SK-N-MC (cell line): ENCODE measurements around the gene PSMD10.

Source experiments
- EZH2 ChIP-seq: fragments of 200-600 bp; sonication (generic); IDR thresholded peaks from one replicate; pipeline ENCODE4 v1.6.1; 2017; ENCODE audit warnings: antibody characterized with exemption
- FOXP2 ChIP-seq: optimal IDR thresholded peaks from 2 replicates; pipeline ENCODE3; 2011; ENCODE audit warnings: mild to moderate bottlenecking, moderate library complexity; ENCODE audit not compliant: insufficient read depth; ENCODE audit errors: extremely low read length, control extremely low read depth
- POLR2AphosphoS5 ChIP-seq: IDR thresholded peaks from 2 replicates; pipeline ENCODE4 v1.6.1; 2012; ENCODE audit warnings: mild to moderate bottlenecking, low read depth, low read length, borderline replicate concordance

DNA sequence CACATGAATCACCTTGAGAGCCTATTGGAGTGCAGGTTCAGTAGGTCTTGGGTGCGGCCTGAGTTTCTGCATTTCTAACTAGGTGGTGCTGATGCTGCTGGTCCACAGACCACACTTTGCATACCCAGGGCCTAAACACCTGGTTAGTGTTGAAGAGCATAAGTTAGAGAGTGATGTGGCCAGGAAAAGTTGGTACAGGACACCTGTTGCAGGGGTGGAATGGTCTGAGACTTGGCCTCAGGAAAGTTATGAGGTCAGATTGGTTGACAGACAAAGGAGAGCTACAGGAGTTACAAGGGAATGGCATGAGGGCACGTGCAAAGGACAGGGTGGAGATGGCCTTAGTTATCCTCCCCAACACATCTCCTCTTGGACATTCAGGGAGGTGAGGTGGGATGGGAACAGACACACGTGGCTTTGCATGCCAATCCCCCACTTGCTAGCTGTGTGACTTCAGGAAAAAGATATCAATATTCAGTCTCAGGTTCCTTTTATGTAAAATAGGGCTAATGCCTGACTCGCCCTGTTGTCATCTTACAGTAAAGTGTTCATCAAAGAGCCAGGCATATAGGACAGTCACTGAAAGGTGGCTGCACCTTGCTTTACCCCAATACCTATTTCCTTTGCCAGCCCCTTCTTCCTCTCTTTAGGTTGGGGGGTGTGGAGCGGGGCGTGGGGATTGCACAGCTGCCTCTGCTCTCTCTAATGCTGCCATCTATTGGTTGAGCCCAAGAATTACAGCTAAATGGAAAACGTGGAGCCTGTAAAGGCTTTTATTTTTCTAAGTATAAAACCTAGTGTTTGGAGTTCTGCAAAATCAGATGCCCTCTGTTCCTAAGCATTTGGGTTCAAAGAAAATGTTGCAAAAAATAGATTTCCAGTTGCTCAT lies 47.7 kb upstream of the PSMD10 start:
- no peak for TF ChIP-seq POLR2AphosphoS5
- TF ChIP-seq EZH2: no peak
- TF ChIP-seq FOXP2: no peak
